ENCODE measurements around the gene CDC42SE2.

CDC42SE2 gene

DNA sequence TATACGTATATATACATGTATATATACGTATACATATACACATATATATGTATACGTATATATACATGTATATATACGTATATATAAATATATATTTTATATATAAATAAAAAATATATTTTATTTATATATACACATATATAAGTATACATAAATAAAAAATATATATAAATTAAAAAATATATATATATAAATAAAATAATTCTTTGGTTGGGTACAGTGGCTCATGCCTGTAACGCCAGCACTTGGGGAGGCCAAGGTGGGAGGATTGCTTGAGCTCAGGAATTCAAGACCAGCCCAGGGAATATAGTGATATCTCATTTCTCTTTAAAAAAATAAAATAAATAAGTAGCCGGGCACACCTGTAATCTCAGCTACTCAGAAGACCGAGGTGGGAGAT lies 155.0 kb downstream of the CDC42SE2 start:
- H3K79me1 ChIP-seq (ENCODE audit: low read depth, low read length): no peaks in the 10 kb centered on the region
- H3K18ac ChIP-seq (ENCODE audit: low read length): no peak overlapping the region
- H3K4me1 ChIP-seq (ENCODE audit: control insufficient read depth in 2 of 2, insufficient read depth in 1 of 2, low read depth in 1 of 2, low read length in 2 of 2): no peaks in the 10 kb centered on the region
- no peak overlapping the region for H3K14ac ChIP-seq (ENCODE audit: low read length)
- H2BK12ac ChIP-seq (ENCODE audit: low read length): no peak overlapping the region
- WGBS, 2 donors (ENCODE audit: extremely low coverage in 2 of 2, insufficient read length in 2 of 2, insufficient replicate concordance in 1 of 2): no CpG with 5 or more reads among the region's 7 CpGs
- no peak overlapping the region for H2BK15ac ChIP-seq (ENCODE audit: low read length)
- H3K9me3 ChIP-seq (replicated peaks in 1 of 2; ENCODE audit: control insufficient read depth in 2 of 2, insufficient read depth in 1 of 2, low read depth in 1 of 2, low read length in 2 of 2): no peaks in the 10 kb centered on the region
- H2AK5ac ChIP-seq (ENCODE audit: low read depth, low read length): no peak overlapping the region
- H3K4me2 ChIP-seq (ENCODE audit: insufficient read depth, low read length, poor library complexity, severe bottlenecking): no peak overlapping the region
- H3K4ac ChIP-seq (ENCODE audit: low read length): no peak overlapping the region
- H2BK120ac ChIP-seq (ENCODE audit: low read depth, low read length): no peak overlapping the region
- no peak overlapping the region for H3K4me3 ChIP-seq (ENCODE audit: low read length in 2 of 2)
- H2BK5ac ChIP-seq (ENCODE audit: low read length): no peak overlapping the region
- no peak overlapping the region for H4K8ac ChIP-seq (ENCODE audit: low read depth, low read length)
- H3K23ac ChIP-seq (ENCODE audit: low read depth, low read length, poor library complexity): no peak overlapping the region
- DNase-seq (ENCODE audit: low spot score): no peak
- no peaks in the 10 kb centered on the region for H3K27me3 ChIP-seq (ENCODE audit: control insufficient read depth in 3 of 3, insufficient read depth in 3 of 3, low read depth in 1 of 3, low read length in 3 of 3)
- H3K9ac ChIP-seq (ENCODE audit: low read depth, low read length, poor library complexity): no peak overlapping the region
- no peak overlapping the region for H3K27ac ChIP-seq (replicated peaks; ENCODE audit: low read length)
- peaks cover 0 to 25% of the 10 kb centered on the region in 2 donors for H3K36me3 ChIP-seq (replicated peaks in 1 of 2; ENCODE audit: control insufficient read depth in 2 of 2, insufficient read depth in 2 of 2, low read length in 2 of 2)
- H2AFZ ChIP-seq (ENCODE audit: low read length): no peak overlapping the region
- H4K91ac ChIP-seq (ENCODE audit: low read depth, low read length, poor library complexity): no peak overlapping the region

DNA sequence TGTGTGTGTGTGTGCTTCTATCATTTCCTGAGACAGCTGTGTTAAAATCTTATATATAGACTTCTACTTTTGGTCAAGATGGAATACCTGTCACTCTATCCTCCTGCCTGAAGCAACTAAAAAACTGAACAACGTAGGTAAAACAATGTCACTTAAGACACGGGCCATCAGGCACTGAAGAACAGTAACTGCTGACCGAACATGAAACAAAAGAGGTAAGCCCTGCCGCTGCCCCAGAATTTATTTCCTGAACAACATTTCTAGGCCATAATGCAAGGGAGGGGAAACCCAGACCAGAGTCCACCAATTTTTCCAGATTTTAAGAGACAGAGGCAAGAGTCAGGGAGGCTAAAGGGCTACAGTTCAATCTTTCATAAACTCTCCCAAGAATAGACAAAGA lies 156.0 kb downstream of the CDC42SE2 start:
- H3K4me1 ChIP-seq (ENCODE audit: control insufficient read depth in 2 of 2, insufficient read depth in 1 of 2, low read depth in 1 of 2, low read length in 2 of 2): no peaks in the 10 kb centered on the region
- no peak overlapping the region for H2BK15ac ChIP-seq (ENCODE audit: low read length)
- no CpG with 5 or more reads among the region's 4 CpGs for WGBS, 2 donors (ENCODE audit: extremely low coverage in 2 of 2, insufficient read length in 2 of 2, insufficient replicate concordance in 1 of 2)

DNA sequence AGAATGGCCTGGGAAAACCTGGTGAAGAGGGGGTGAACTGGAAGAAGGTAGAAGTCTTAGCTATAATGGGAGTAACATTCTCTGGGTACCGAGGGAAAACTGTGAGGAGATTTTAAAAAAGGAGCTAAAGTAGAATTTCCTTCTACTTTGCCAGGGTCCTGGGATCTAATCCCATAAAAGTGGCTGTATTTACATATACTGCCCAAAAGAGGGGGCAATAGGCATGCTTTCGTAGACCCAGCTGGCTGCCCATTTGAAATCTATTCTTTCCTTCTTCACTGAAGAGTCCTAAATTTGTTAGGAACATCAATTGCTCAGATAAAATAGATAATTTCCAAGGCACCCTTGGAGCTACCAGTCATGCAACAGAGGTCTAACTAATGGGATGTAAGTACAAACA lies 159.2 kb downstream of the CDC42SE2 start:
- Histone ChIP-seq H3K23ac (ENCODE audit: low read depth, low read length, poor library complexity) (no peak overlapping the region), H2BK5ac (ENCODE audit: low read length) (no peak overlapping the region), H2AK5ac (ENCODE audit: low read depth, low read length) (no peak overlapping the region), H2BK15ac (ENCODE audit: low read length) (no peak overlapping the region), H2AFZ (ENCODE audit: low read length) (no peak overlapping the region), H3K27ac (replicated peaks; ENCODE audit: low read length) (no peak overlapping the region), H2BK12ac (ENCODE audit: low read length) (no peak overlapping the region), H2BK120ac (ENCODE audit: low read depth, low read length) (no peak overlapping the region), H3K27me3 (ENCODE audit: control insufficient read depth in 3 of 3, insufficient read depth in 3 of 3, low read depth in 1 of 3, low read length in 3 of 3) (no peaks in the 10 kb centered on the region), H3K36me3 (replicated peaks in 1 of 2; ENCODE audit: control insufficient read depth in 2 of 2, insufficient read depth in 2 of 2, low read length in 2 of 2) (peaks cover 4 to 58% of the 10 kb centered on the region in 2 donors), H4K8ac (ENCODE audit: low read depth, low read length) (no peak overlapping the region), H3K79me1 (ENCODE audit: low read depth, low read length) (no peaks in the 10 kb centered on the region), H4K91ac (ENCODE audit: low read depth, low read length, poor library complexity) (no peak overlapping the region), H3K9ac (ENCODE audit: low read depth, low read length, poor library complexity) (no peak overlapping the region), H3K4me1 (ENCODE audit: control insufficient read depth in 2 of 2, insufficient read depth in 1 of 2, low read depth in 1 of 2, low read length in 2 of 2) (no peaks in the 10 kb centered on the region), H3K4me2 (ENCODE audit: insufficient read depth, low read length, poor library complexity, severe bottlenecking) (no peak overlapping the region), H3K18ac (ENCODE audit: low read length) (no peak overlapping the region), H3K4me3 (ENCODE audit: low read length in 2 of 2) (no peak overlapping the region), H3K14ac (ENCODE audit: low read length) (no peak overlapping the region), H3K9me3 (replicated peaks in 1 of 2; ENCODE audit: control insufficient read depth in 2 of 2, insufficient read depth in 1 of 2, low read depth in 1 of 2, low read length in 2 of 2) (no peaks in the 10 kb centered on the region), H3K4ac (ENCODE audit: low read length) (no peak overlapping the region)
- DNase-seq (ENCODE audit: low spot score): no peak
- WGBS, 2 donors (ENCODE audit: extremely low coverage in 2 of 2, insufficient read length in 2 of 2, insufficient replicate concordance in 1 of 2): no CpG with 5 or more reads among the region's 2 CpGs

More for the DNA sequence above, 156.0 kb downstream of the CDC42SE2 start:
- Histone ChIP-seq H3K4me2 (ENCODE audit: insufficient read depth, low read length, poor library complexity, severe bottlenecking) (no peak overlapping the region), H2AFZ (ENCODE audit: low read length) (no peak overlapping the region), H3K27me3 (ENCODE audit: control insufficient read depth in 3 of 3, insufficient read depth in 3 of 3, low read depth in 1 of 3, low read length in 3 of 3) (no peaks in the 10 kb centered on the region), H3K9ac (ENCODE audit: low read depth, low read length, poor library complexity) (no peak overlapping the region), H2BK5ac (ENCODE audit: low read length) (no peak overlapping the region), H3K23ac (ENCODE audit: low read depth, low read length, poor library complexity) (no peak overlapping the region), H2AK5ac (ENCODE audit: low read depth, low read length) (no peak overlapping the region), H3K79me1 (ENCODE audit: low read depth, low read length) (no peaks in the 10 kb centered on the region), H2BK120ac (ENCODE audit: low read depth, low read length) (no peak overlapping the region), H3K4ac (ENCODE audit: low read length) (no peak overlapping the region), H2BK12ac (ENCODE audit: low read length) (no peak overlapping the region), H3K14ac (ENCODE audit: low read length) (no peak overlapping the region), H4K91ac (ENCODE audit: low read depth, low read length, poor library complexity) (no peak overlapping the region), H3K27ac (replicated peaks; ENCODE audit: low read length) (no peak overlapping the region), H3K9me3 (replicated peaks in 1 of 2; ENCODE audit: control insufficient read depth in 2 of 2, insufficient read depth in 1 of 2, low read depth in 1 of 2, low read length in 2 of 2) (no peaks in the 10 kb centered on the region), H4K8ac (ENCODE audit: low read depth, low read length) (no peak overlapping the region), H3K18ac (ENCODE audit: low read length) (no peak overlapping the region), H3K4me3 (ENCODE audit: low read length in 2 of 2) (no peak overlapping the region), H3K36me3 (replicated peaks in 1 of 2; ENCODE audit: control insufficient read depth in 2 of 2, insufficient read depth in 2 of 2, low read length in 2 of 2) (peaks cover 0 to 29% of the 10 kb centered on the region in 2 donors)
- DNase-seq (ENCODE audit: low spot score): no peak

DNA sequence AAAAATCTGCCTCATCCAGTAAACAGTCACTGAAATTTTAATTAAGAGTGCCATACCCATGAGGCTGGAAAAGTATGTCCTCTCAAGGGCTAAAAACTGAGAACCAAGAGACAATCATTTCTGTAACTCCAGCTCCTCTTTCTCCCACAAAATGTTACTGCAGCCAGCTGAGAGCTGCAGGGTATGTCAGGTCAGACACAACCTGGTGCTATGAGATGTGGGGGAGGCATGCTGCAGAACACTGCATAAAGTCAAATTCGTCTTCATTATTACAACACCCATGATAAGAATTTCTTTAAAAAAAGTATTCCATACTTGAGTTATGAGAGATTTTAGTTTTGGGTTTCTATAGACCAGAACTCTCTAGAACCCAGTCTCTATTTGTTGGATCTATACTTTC lies 162.2 kb downstream of the CDC42SE2 start:
- H3K18ac ChIP-seq (ENCODE audit: low read length): no peak overlapping the region
- H2AK5ac ChIP-seq (ENCODE audit: low read depth, low read length): no peak overlapping the region
- no peak overlapping the region for H3K27ac ChIP-seq (replicated peaks; ENCODE audit: low read length)
- no peak overlapping the region for H3K14ac ChIP-seq (ENCODE audit: low read length)
- DNase-seq (ENCODE audit: low spot score): no peak
- H4K91ac ChIP-seq (ENCODE audit: low read depth, low read length, poor library complexity): no peak overlapping the region
- no peak overlapping the region for H3K23ac ChIP-seq (ENCODE audit: low read depth, low read length, poor library complexity)
- WGBS, 2 donors (ENCODE audit: extremely low coverage in 2 of 2, insufficient read length in 2 of 2, insufficient replicate concordance in 1 of 2): no CpG with 5 or more reads among the region's 1 CpG
- no peaks in the 10 kb centered on the region for H3K27me3 ChIP-seq (ENCODE audit: control insufficient read depth in 3 of 3, insufficient read depth in 3 of 3, low read depth in 1 of 3, low read length in 3 of 3)
- no peak overlapping the region for H2BK5ac ChIP-seq (ENCODE audit: low read length)
- no peak overlapping the region for H3K4ac ChIP-seq (ENCODE audit: low read length)
- H2BK12ac ChIP-seq (ENCODE audit: low read length): no peak overlapping the region
- H4K8ac ChIP-seq (ENCODE audit: low read depth, low read length): no peak overlapping the region
- no peak overlapping the region for H3K9ac ChIP-seq (ENCODE audit: low read depth, low read length, poor library complexity)
- no peaks in the 10 kb centered on the region for H3K9me3 ChIP-seq (replicated peaks in 1 of 2; ENCODE audit: control insufficient read depth in 2 of 2, insufficient read depth in 1 of 2, low read depth in 1 of 2, low read length in 2 of 2)
- H3K79me1 ChIP-seq (ENCODE audit: low read depth, low read length): no peaks in the 10 kb centered on the region
- no peak overlapping the region for H2BK120ac ChIP-seq (ENCODE audit: low read depth, low read length)
- H2BK15ac ChIP-seq (ENCODE audit: low read length): no peak overlapping the region
- H2AFZ ChIP-seq (ENCODE audit: low read length): no peak overlapping the region
- H3K4me1 ChIP-seq (ENCODE audit: control insufficient read depth in 2 of 2, insufficient read depth in 1 of 2, low read depth in 1 of 2, low read length in 2 of 2): no peaks in the 10 kb centered on the region
- H3K4me3 ChIP-seq (ENCODE audit: low read length in 2 of 2): no peak overlapping the region
- H3K36me3 ChIP-seq (replicated peaks in 1 of 2; ENCODE audit: control insufficient read depth in 2 of 2, insufficient read depth in 2 of 2, low read length in 2 of 2): peaks cover 7 to 80% of the 10 kb centered on the region in 2 donors
- H3K4me2 ChIP-seq (ENCODE audit: insufficient read depth, low read length, poor library complexity, severe bottlenecking): no peak overlapping the region
